DOHH2 (cell line): ENCODE measurements around the gene DBN1.

Experiments used
- CTCF ChIP-seq: fragments of 200-600 bp; sonication (generic); IDR thresholded peaks from one replicate; pipeline ENCODE4 v1.5.1; 2014; ENCODE audit warnings: antibody characterized with exemption, mild to moderate bottlenecking, low read depth, low read length; ENCODE audit not compliant: poor library complexity, severe bottlenecking
- EZH2phosphoT487 ChIP-seq: fragments of 200-600 bp; sonication (generic); IDR thresholded peaks from 2 replicates; pipeline ENCODE4 v1.6.1; 2017; ENCODE audit warnings: borderline replicate concordance, mild to moderate bottlenecking, antibody characterized with exemption, low read length, moderate library complexity, mixed read lengths

DNA sequence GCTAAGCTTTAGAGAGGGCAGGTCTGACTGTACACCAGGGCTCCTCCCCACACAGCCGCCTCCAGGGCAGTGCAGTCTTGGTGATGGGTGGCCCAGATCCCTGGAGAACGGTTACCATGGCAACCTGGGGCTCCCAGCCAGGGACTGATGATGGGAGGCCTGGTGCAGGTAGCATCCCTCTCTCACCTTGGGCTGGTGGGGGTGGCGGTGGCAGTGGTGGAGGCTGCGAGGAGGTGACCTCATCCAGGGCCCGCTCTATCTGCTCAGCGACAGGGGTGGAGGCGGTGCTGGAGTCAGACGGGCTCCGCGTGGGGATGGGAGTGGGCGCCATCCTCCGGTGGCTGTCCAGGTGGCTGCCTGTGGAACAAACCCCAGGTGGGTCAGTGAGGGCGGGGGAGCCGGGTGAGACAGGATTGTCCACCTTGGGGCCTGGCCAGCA, 14.5 kb downstream of the DBN1 start:
- no peak for TF ChIP-seq CTCF
- TF ChIP-seq EZH2phosphoT487 = no peak
